Dedifferentiated amniotic fluid mesenchymal stem cell (primary cell): ENCODE data around the gene MGAT4A.

ENCODE experiments used
- DNase-seq: peaks from one replicate; pipeline ENCODE4 v3.0.0-alpha.2; 2016; ENCODE audit errors: extremely low spot score

Gene MGAT4A

GRCh38 chr2:98573426-98573825, 157.5 kb downstream of the MGAT4A start:
- DNase-seq: no peak

GRCh38 chr2:98572676-98573075, 158.3 kb downstream of the MGAT4A start:
- DNase-seq: no peak

- DNase-seq: no peak
These were observed 158.7 kb downstream of the MGAT4A start for GRCh38 chr2:98572211-98572610.

- no peak for DNase-seq
These were observed 159.1 kb downstream of the MGAT4A start for GRCh38 chr2:98571796-98572195.

GRCh38 chr2:98571121-98571701, 159.7 kb downstream of the MGAT4A start:
- no peak for DNase-seq

- DNase-seq: no peak
These were observed 160.6 kb downstream of the MGAT4A start for GRCh38 chr2:98570356-98570755.

GRCh38 chr2:98569915-98570314, 161.0 kb downstream of the MGAT4A start:
- no peak for DNase-seq

- DNase-seq: no peak
These were observed 161.6 kb downstream of the MGAT4A start for GRCh38 chr2:98569197-98569793.
